ENCODE measurements around the gene NECTIN1. TPM values are rescaled to one million over a fixed set of nuclear protein-coding genes. Genes with fewer than 3 reads are reported as not detected.
A peak's percentile ranks its signal among the peaks of the same experiment; 100 is the strongest.

Gene NECTIN1
- total RNA-seq, 6 donors from 2014 or later: 1.4 to 12.6 (median 7.6) TPM

DNA sequence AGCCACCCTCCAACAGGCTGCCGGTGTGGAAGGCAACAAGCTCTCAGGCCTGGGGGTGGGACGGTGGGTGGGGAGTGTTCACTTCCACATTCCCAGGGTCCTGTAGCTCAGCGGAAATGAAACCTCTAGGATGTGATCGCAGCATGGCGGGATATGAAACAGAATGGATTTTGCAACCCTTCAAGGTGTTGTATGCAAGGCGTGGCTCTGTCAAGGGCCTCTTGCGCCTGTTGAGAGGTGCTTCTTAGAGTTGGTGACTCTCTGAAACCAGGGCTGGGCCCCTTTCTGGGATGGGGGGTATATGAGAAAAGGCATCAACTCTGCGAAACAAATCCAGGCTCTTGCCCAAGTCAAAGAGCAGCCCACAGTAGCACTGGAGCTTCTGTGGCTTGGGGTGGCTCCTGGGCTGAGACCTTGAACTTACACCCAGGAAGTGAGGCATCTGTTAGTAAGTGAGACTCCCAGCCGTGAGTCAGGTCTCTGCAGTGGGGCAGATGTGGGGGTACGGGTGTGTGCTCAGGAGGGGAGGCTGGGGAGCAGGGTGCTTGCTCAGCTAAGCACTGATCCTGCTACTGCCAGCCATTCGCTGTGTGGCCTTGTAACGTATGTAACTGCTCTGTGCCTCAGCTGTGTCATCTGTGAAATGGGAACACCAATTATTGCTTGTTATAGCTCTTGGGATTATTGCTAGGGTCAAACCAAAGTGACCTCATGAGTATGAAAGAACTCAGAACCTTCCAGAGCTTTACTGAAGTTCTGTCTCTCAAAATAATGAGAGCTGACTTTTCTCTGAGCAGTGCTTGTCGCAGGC, 28.3 kb downstream of the NECTIN1 start:
- Histone ChIP-seq H3K4me1 (peaks cover 5 to 23% (median 12%) of the 10 kb centered on the region in 4 donors), H3K27me3 (no peaks in the 10 kb centered on the region), H3K9me3 (no peaks in the 10 kb centered on the region), H3K36me3 (no peaks in the 10 kb centered on the region), H3K4me3 (no peak overlapping the region), H3K27ac (peak overlapping the region in 1 of 4 donors; percentile 47)
- peak in 1 of 2 donors; percentile 38 for ATAC-seq (ENCODE audit: low FRiP score in 2 of 2)
- TF ChIP-seq CTCF (IDR thresholded peaks at IDR 0.05): no peak
- no peak for TF ChIP-seq POLR2AphosphoS5 (IDR thresholded peaks at IDR 0.05)
- no peak for TF ChIP-seq POLR2A (IDR thresholded peaks at IDR 0.05)
- TF ChIP-seq EP300 (IDR thresholded peaks at IDR 0.05): no peak
- WGBS, 2 donors: 51 to 68% methylated on average over 12 to 13 of the region's 13 CpGs
- peak in 1 of 2 donors; percentile 79 for DNase-seq

DNA sequence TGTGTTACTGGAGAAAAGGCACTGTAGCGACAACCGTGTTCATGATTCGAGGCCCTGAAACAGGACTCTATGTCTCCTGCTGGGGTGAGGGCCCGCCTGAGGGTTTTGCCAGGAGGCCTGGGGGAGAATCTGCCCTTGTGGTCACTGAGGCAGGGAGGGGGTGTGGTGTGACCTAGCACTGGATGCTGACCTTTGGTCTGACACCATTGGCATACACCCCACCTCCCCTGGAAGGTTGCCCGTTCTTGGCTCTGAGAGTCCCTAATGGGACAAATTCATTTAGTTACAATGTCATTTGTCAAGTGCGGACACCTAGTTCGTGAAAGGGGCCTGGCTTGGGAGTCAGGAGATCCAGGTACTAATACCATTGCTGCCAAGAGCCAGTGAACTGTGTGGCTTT, 29.0 kb downstream of the NECTIN1 start:
- H3K4me1 ChIP-seq: peaks cover 5 to 23% (median 12%) of the 10 kb centered on the region in 4 donors
- H3K9me3 ChIP-seq: no peaks in the 10 kb centered on the region
- WGBS, 2 donors: 88% methylated on average over 6 to 7 of the region's 7 CpGs
- no peaks in the 10 kb centered on the region for H3K36me3 ChIP-seq
- DNase-seq: no peak
- no peak for ATAC-seq (ENCODE audit: low FRiP score in 2 of 2)
- H3K4me3 ChIP-seq: no peak overlapping the region
- no peaks in the 10 kb centered on the region for H3K27me3 ChIP-seq
- no peak overlapping the region for H3K27ac ChIP-seq
- TF ChIP-seq POLR2A (IDR thresholded peaks at IDR 0.05): no peak
- TF ChIP-seq EP300 (IDR thresholded peaks at IDR 0.05): no peak
- TF ChIP-seq POLR2AphosphoS5 (IDR thresholded peaks at IDR 0.05): no peak
- no peak for TF ChIP-seq CTCF (IDR thresholded peaks at IDR 0.05)

DNA sequence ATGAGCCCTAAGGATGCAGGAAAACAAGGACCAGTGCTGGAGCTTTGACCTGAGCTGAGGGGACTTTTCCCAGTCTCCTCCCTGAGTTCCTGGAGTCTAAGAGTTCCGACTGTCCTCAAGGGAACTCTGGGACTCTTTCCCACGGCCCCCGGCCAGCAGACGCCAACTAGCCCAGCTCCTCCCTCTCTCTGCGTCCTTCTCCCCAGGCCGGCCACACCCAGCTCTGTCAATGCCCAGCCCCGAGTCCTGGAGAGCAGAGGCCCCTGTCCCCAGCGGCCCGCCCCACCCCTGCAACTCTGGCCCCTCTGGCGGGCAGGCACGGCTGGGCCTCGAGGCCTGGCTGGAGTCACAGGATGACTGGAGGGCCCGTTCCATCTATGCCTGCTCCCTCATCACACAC, 29.8 kb downstream of the NECTIN1 start:
- ATAC-seq (ENCODE audit: low FRiP score in 2 of 2): peak; percentile 67 to 68
- H3K27ac ChIP-seq: peak overlapping the region in 1 of 4 donors; percentile 28
- H3K9me3 ChIP-seq: no peaks in the 10 kb centered on the region
- H3K27me3 ChIP-seq: no peaks in the 10 kb centered on the region
- 48 to 60% methylated on average over 2 to 13 of the region's 13 CpGs for WGBS, 2 donors
- DNase-seq: peak in 1 of 2 donors; percentile 78
- no peaks in the 10 kb centered on the region for H3K36me3 ChIP-seq
- TF ChIP-seq POLR2A (IDR thresholded peaks at IDR 0.05) (no peak), CTCF (IDR thresholded peaks at IDR 0.05) (no peak), POLR2AphosphoS5 (IDR thresholded peaks at IDR 0.05) (no peak), EP300 (IDR thresholded peaks at IDR 0.05) (no peak)
- H3K4me1 ChIP-seq: peaks cover 7 to 28% (median 13%) of the 10 kb centered on the region in 4 donors
- H3K4me3 ChIP-seq: no peak overlapping the region

- H3K4me1 ChIP-seq: peaks cover 8 to 30% (median 17%) of the 10 kb centered on the region in 4 donors
- H3K9me3 ChIP-seq: no peaks in the 10 kb centered on the region
- DNase-seq (no peak), ATAC-seq (ENCODE audit: low FRiP score in 2 of 2) (no peak)
- H3K27me3 ChIP-seq: no peaks in the 10 kb centered on the region
- no peak overlapping the region for H3K27ac ChIP-seq
- TF ChIP-seq CTCF (IDR thresholded peaks at IDR 0.05) (no peak), POLR2AphosphoS5 (IDR thresholded peaks at IDR 0.05) (no peak), POLR2A (IDR thresholded peaks at IDR 0.05) (no peak), EP300 (IDR thresholded peaks at IDR 0.05) (no peak)
- H3K4me3 ChIP-seq: no peak overlapping the region
- 60 to 74% methylated on average over 1 to 2 of the region's 2 CpGs for WGBS, 2 donors
- no peaks in the 10 kb centered on the region for H3K36me3 ChIP-seq
These were observed 31.1 kb downstream of the NECTIN1 start for GRCh38 chr11:119697882-119698281.

Measured in upper lobe of left lung (tissue), 6 donors.